GM12892 (cell line): ENCODE results near the gene RBM20.

Experiments
- POLR2A ChIP-seq: IDR thresholded peaks from 2 replicates; pipeline ENCODE4 v1.6.1; 2011; ENCODE audit warnings: low read depth, low read length, control low read depth
- POLR2AphosphoS5 ChIP-seq: IDR thresholded peaks from 2 replicates; pipeline ENCODE4 v1.6.1; 2011; ENCODE audit warnings: low read depth, low read length, control low read depth

DNA sequence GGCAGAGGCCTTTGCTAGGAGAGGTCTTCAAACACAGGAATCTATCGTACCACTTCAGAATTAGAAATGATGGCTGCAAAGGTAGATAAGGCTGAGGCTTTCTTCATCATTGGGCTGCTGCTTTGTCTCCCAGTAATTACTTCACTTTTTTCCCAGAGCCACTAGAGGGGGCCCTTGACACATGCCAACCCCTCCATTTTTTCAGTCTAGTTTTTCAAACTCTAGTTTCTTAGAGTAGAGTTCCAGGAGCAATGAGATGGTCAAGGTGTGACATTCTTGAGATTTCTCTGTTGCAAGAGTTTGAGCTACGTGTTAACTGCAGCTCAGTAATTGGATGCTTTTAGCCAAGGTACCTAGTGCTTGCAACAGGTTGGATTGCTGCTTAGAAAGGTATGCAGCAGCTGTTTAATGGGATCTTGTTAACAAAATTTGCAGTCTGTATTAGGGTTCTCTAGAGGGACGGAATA lies 33.8 kb upstream of the RBM20 start:
- TF ChIP-seq POLR2AphosphoS5 (no peak), POLR2A (no peak)
